Keratinocyte (primary cell): ENCODE results near the gene SDR42E2. TPM values are rescaled to one million over a fixed set of nuclear protein-coding genes. Genes with fewer than 3 reads are reported as not detected.

Source experiments
- DNase-seq: peaks from one replicate; pipeline ENCODE4 v3.0.0-alpha.2; 2011; ENCODE audit warnings: low read depth, missing footprints, low spot score
- FAIRE-seq: peaks from 2 replicates; lab custom pipeline; 2011; peaks lifted over from hg19 to GRCh38; lab: Jason Lieb, UNC
- H2AFZ ChIP-seq: 2 replicates; pipeline ENCODE4 v1.6.0; 2012; ENCODE audit warnings: low read length, control low read depth, inconsistent platforms; ENCODE audit not compliant: control insufficient read depth
- H3K27ac ChIP-seq: 2 replicates; pipeline ENCODE4 v1.5.1; 2011; ENCODE audit warnings: low read length; ENCODE audit not compliant: control insufficient read depth, insufficient read depth
- H3K27me3 ChIP-seq: 3 replicates; pipeline ENCODE4 v1.6.0; 2011; ENCODE audit warnings: low read length; ENCODE audit not compliant: control insufficient read depth, insufficient read depth; ENCODE audit errors: extremely low read depth
- H3K36me3 ChIP-seq, 2 experiments: 2 replicates in 1 of 2; 3 replicates in 1 of 2; pipeline ENCODE4 v1.5.1; 2011; ENCODE audit warnings: low read length in 2 of 2, mild to moderate bottlenecking in 1 of 2; ENCODE audit not compliant: control insufficient read depth in 2 of 2, insufficient read depth in 2 of 2; ENCODE audit errors: extremely low read depth in 1 of 2
- H3K4me1 ChIP-seq: 3 replicates; pipeline ENCODE4 v1.5.1; 2011; ENCODE audit warnings: low read length; ENCODE audit not compliant: control insufficient read depth, insufficient read depth; ENCODE audit errors: extremely low read depth
- H3K4me2 ChIP-seq: 3 replicates; pipeline ENCODE4 v1.6.0; 2011; ENCODE audit warnings: low read depth, low read length; ENCODE audit not compliant: control insufficient read depth, insufficient read depth; ENCODE audit errors: extremely low read depth
- H3K4me3 ChIP-seq, 3 experiments: fragments of 200-600 bp in 1 of 3; sonication (generic) in 1 of 3; 2 replicates in 2 of 3; 3 replicates in 1 of 3; pipeline ENCODE4 v1.5.1; 2011 to 2016; ENCODE audit warnings: low read length in 3 of 3, mild to moderate bottlenecking in 3 of 3, control low read depth in 2 of 3, inconsistent platforms in 1 of 3, low read depth in 1 of 3, mixed read lengths in 1 of 3, mixed run types in 1 of 3, moderate library complexity in 1 of 3; ENCODE audit not compliant: control insufficient read depth in 2 of 3, insufficient read depth in 2 of 3; ENCODE audit errors: extremely low read depth in 1 of 3
- H3K79me2 ChIP-seq: 2 replicates; pipeline ENCODE4 v1.6.0; 2012; ENCODE audit warnings: low read length; ENCODE audit not compliant: control insufficient read depth, insufficient read depth
- H3K9ac ChIP-seq: 3 replicates; pipeline ENCODE4 v1.6.0; 2011; ENCODE audit warnings: low read length; ENCODE audit not compliant: control insufficient read depth, insufficient read depth; ENCODE audit errors: extremely low read depth
- H3K9me1 ChIP-seq: 3 replicates; pipeline ENCODE4 v1.6.0; 2011; ENCODE audit warnings: low read length; ENCODE audit not compliant: control insufficient read depth, insufficient read depth; ENCODE audit errors: extremely low read depth
- H3K9me3 ChIP-seq: 2 replicates; pipeline ENCODE4 v1.5.1; 2012; ENCODE audit warnings: low read depth, low read length; ENCODE audit not compliant: control insufficient read depth
- H4K20me1 ChIP-seq: 3 replicates; pipeline ENCODE4 v1.6.0; 2011; ENCODE audit warnings: low read length; ENCODE audit not compliant: control insufficient read depth, insufficient read depth; ENCODE audit errors: extremely low read depth
- EZH2 ChIP-seq: IDR thresholded peaks from one replicate; pipeline ENCODE4 v1.6.1; 2012; ENCODE audit warnings: inconsistent platforms, mild to moderate bottlenecking, low read length, moderate library complexity
- dilution Hi-C: fragments of 300-500 bp; cut with MboI; formaldehyde crosslinking; loops from one replicate; pipeline ENCODE4 v1.7.0; 2020; ENCODE audit warnings: low sequenced_read_pairs; ENCODE audit not compliant: extremely low pct_ligation_motif_present
- polyA plus RNA-seq, 5 experiments: library from polyadenylated mRNA; depleted of rRNA in 3 of 5; stranded (reverse) in 3 of 5; stranded (forward) in 1 of 5; unstranded in 1 of 5; fragments of >200 nt; gene quantifications; 1 replicate in 1 of 5; 2 replicates in 3 of 5; 3 replicates in 1 of 5; pipeline versions ENCODE4 v1.2.1 to v1.2.3, GENCODE V29; 2011 to 2012; ENCODE audit warnings: missing spikeins in 2 of 5, low read depth in 1 of 5, low replicate concordance in 1 of 5
- TF ChIP-seq, protein P1 (sequence below), 3 experiments: IDR thresholded peaks in 1 of 3; conservative IDR thresholded peaks in 1 of 3; optimal IDR thresholded peaks in 1 of 3; 2 replicates in 2 of 3; 3 replicates in 1 of 3; pipeline versions ENCODE3 to v1.5.1; 2011; ENCODE audit warnings: low read length in 3 of 3, mild to moderate bottlenecking in 3 of 3, moderate library complexity in 2 of 3, control low read depth in 1 of 3, inconsistent platforms in 1 of 3; ENCODE audit not compliant: insufficient read depth in 2 of 3; ENCODE audit errors: extremely low read depth in 1 of 3

The SDR42E2 gene
- polyA plus RNA-seq, 1 donor (not counting 4 experiments of a cell fraction or from before 2014, with no cell fraction given) = not detected

DNA sequence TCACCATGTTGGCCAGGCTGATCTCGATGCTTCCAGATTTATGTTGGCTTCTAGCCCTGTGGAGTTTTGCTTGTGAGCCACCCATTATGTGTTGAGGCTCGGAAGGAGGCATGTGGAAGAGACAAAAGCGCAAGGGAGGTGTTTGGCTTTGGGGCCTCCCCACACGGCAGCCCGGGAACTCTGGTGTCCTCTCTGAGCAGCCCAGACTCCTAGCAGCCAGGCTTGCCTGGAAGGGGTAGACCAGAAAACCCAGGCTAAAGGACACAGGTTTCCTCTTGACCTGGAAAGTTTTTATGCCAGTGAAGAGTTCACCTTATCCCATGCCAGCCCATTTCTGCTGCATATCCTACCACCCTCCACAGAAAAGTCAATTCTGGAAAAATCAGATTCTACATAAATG is 21.0 kb downstream of the SDR42E2 start:
- Histone ChIP-seq H3K4me2 (no peak overlapping the region), H3K27ac (no peak overlapping the region), H3K27me3 (no peaks in the 10 kb centered on the region), H3K9me3 (no peaks in the 10 kb centered on the region), H3K9me1 (no peaks in the 10 kb centered on the region), H3K9ac (no peak overlapping the region), H3K4me1 (peaks cover 3% of the 10 kb centered on the region), H3K4me3 (no peak overlapping the region), H2AFZ (no peak overlapping the region), H4K20me1 (no peaks in the 10 kb centered on the region), H3K79me2 (no peaks in the 10 kb centered on the region), H3K36me3 (no peaks in the 10 kb centered on the region)
- FAIRE-seq (no peak), DNase-seq (no peak)
- dilution Hi-C loops = no loop called here
- no peak for TF ChIP-seq EZH2
- TF ChIP-seq, protein P1, sequence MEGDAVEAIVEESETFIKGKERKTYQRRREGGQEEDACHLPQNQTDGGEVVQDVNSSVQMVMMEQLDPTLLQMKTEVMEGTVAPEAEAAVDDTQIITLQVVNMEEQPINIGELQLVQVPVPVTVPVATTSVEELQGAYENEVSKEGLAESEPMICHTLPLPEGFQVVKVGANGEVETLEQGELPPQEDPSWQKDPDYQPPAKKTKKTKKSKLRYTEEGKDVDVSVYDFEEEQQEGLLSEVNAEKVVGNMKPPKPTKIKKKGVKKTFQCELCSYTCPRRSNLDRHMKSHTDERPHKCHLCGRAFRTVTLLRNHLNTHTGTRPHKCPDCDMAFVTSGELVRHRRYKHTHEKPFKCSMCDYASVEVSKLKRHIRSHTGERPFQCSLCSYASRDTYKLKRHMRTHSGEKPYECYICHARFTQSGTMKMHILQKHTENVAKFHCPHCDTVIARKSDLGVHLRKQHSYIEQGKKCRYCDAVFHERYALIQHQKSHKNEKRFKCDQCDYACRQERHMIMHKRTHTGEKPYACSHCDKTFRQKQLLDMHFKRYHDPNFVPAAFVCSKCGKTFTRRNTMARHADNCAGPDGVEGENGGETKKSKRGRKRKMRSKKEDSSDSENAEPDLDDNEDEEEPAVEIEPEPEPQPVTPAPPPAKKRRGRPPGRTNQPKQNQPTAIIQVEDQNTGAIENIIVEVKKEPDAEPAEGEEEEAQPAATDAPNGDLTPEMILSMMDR (optimal IDR thresholded peaks at IDR 0.05 in 1 of 3, IDR thresholded peaks at IDR 0.05 in 1 of 3, conservative IDR thresholded peaks at IDR 0.05 in 1 of 3; ENCODE audit: extremely low read depth in 1 of 3, insufficient read depth in 2 of 3, low read length in 3 of 3) = no peak

GRCh38 chr16:22183901-22184614 is 21.8 kb downstream of the SDR42E2 start:
- H3K4me1 ChIP-seq = peaks cover 10% of the 10 kb centered on the region
- H3K36me3 ChIP-seq = no peaks in the 10 kb centered on the region
- no peak overlapping the region for H3K9ac ChIP-seq
- H2AFZ ChIP-seq = no peak overlapping the region
- no peaks in the 10 kb centered on the region for H3K9me3 ChIP-seq
- H3K4me2 ChIP-seq = no peak overlapping the region
- TF ChIP-seq, protein P1 (optimal IDR thresholded peaks at IDR 0.05 in 1 of 3, IDR thresholded peaks at IDR 0.05 in 1 of 3, conservative IDR thresholded peaks at IDR 0.05 in 1 of 3; ENCODE audit: extremely low read depth in 1 of 3, insufficient read depth in 2 of 3, low read length in 3 of 3) = no peak
- no peak for FAIRE-seq
- no peaks in the 10 kb centered on the region for H3K79me2 ChIP-seq
- no peaks in the 10 kb centered on the region for H3K27me3 ChIP-seq
- no peaks in the 10 kb centered on the region for H4K20me1 ChIP-seq
- DNase-seq = no peak
- no peak overlapping the region for H3K27ac ChIP-seq
- H3K9me1 ChIP-seq = no peaks in the 10 kb centered on the region
- dilution Hi-C loops = no loop called here
- no peak overlapping the region for H3K4me3 ChIP-seq
